Sigmoid colon (tissue), 4 donors: ENCODE data around the gene CFTR.

Experiments used
- CTCF ChIP-seq, 4 experiments: fragments of 450-650 bp in 3 of 4; fragments of 200-600 bp in 1 of 4; IDR thresholded peaks; one replicate each; pipeline ENCODE4 v1.5.1; 2016 to 2019; ENCODE audit warnings: antibody characterized with exemption in 4 of 4, mild to moderate bottlenecking in 3 of 4, moderate library complexity in 2 of 4
- EP300 ChIP-seq, 4 donors: sonication (generic); formaldehyde crosslinking; IDR thresholded peaks; one replicate each; pipeline ENCODE4 v1.6.1; 2017; ENCODE audit warnings: antibody characterized with exemption in 4 of 4

GRCh38 chr7:117606132-117606531, 126.3 kb downstream of the CFTR start:
- TF ChIP-seq CTCF (IDR thresholded peaks at IDR 0.05) (no peak), EP300 (IDR thresholded peaks at IDR 0.05) (no peak)
